ENCODE measurements around the gene NTSR2. TPM values are rescaled to one million over a fixed set of nuclear protein-coding genes. Genes with fewer than 3 reads are reported as not detected.
A peak's percentile ranks its signal among the peaks of the same experiment; 100 is the strongest.

Gene NTSR2
- total and polyA plus RNA-seq, 12 donors, result 0.10 to 0.15 TPM; not detected in 10

- no peak for TF ChIP-seq CTCF (IDR thresholded peaks at IDR 0.05)
- H3K9me3 ChIP-seq, result no peaks in the 10 kb centered on the region
- H3K4me3 ChIP-seq, result no peak overlapping the region
- ATAC-seq (no peak), DNase-seq (no peak)
- H3K27ac ChIP-seq, result no peak overlapping the region
- WGBS, 2 donors, result 87 to 96% methylated on average over 1 of the region's 1 CpG
- intact Hi-C loops (cut with DNase I), result no loop called here
- H3K4me1 ChIP-seq, result peaks cover 0 to 22% (median 0%) of the 10 kb centered on the region in 9 donors
- H3K27me3 ChIP-seq, result peaks cover 0 to 40% (median 19%) of the 10 kb centered on the region in 7 donors
- no peaks in the 10 kb centered on the region for H3K36me3 ChIP-seq
Observed at GRCh38 chr2:11656252-11656651, 13.7 kb downstream of the NTSR2 start.

GRCh38 chr2:11655495-11655894 is 14.5 kb downstream of the NTSR2 start:
- 93% methylated on average over 4 of the region's 4 CpGs for WGBS, 2 donors
- Histone ChIP-seq H3K9me3 (no peaks in the 10 kb centered on the region), H3K36me3 (no peaks in the 10 kb centered on the region), H3K4me1 (peaks cover 0 to 22% (median 0%) of the 10 kb centered on the region in 9 donors), H3K27me3 (peaks cover 0 to 35% (median 17%) of the 10 kb centered on the region in 7 donors), H3K27ac (no peak overlapping the region), H3K4me3 (no peak overlapping the region)
- ATAC-seq (no peak), DNase-seq (no peak)
- intact Hi-C loops (cut with DNase I), result no loop called here
- TF ChIP-seq CTCF (IDR thresholded peaks at IDR 0.05), result no peak

GRCh38 chr2:11652553-11652952 is 17.4 kb downstream of the NTSR2 start:
- WGBS, 2 donors, result 55% methylated on average over 3 of the region's 3 CpGs
- intact Hi-C loops (cut with DNase I), result no loop called here
- Histone ChIP-seq H3K9me3 (no peaks in the 10 kb centered on the region), H3K4me1 (peaks cover 0 to 22% (median 0%) of the 10 kb centered on the region in 9 donors), H3K36me3 (no peaks in the 10 kb centered on the region), H3K27ac (peak overlapping the region in 2 of 10 donors; percentile 17 to 19), H3K4me3 (no peak overlapping the region), H3K27me3 (peaks cover 0 to 13% (median 0%) of the 10 kb centered on the region in 7 donors)
- peak in 2 of 8 donors; percentile 12 to 55 for ATAC-seq
- TF ChIP-seq CTCF (IDR thresholded peaks at IDR 0.05), result no peak
- DNase-seq, result no peak

GRCh38 chr2:11651856-11652548 is 18.0 kb downstream of the NTSR2 start:
- no peaks in the 10 kb centered on the region for H3K9me3 ChIP-seq
- TF ChIP-seq CTCF (IDR thresholded peaks at IDR 0.05), result no peak
- ATAC-seq (no peak), DNase-seq (no peak)
- no peak overlapping the region for H3K4me3 ChIP-seq
- intact Hi-C loops (cut with DNase I), result no loop called here
- peak overlapping the region in 1 of 10 donors; percentile 17 for H3K27ac ChIP-seq
- H3K27me3 ChIP-seq, result peaks cover 0 to 10% (median 0%) of the 10 kb centered on the region in 7 donors
- H3K4me1 ChIP-seq, result peaks cover 0 to 22% (median 0%) of the 10 kb centered on the region in 9 donors
- 70 to 75% methylated on average over 5 of the region's 5 CpGs for WGBS, 2 donors
- H3K36me3 ChIP-seq, result no peaks in the 10 kb centered on the region
